HG02798 (cell line): ENCODE results near the gene TEX26.

Source experiments
- ATAC-seq: cut with Tn5 transposase; IDR thresholded peaks from one replicate; pipeline ENCODE4 v1.9.1; 2021; ENCODE audit warnings: mild to moderate bottlenecking; ENCODE audit not compliant: unreplicated experiment, poor library complexity

TEX26 gene

DNA sequence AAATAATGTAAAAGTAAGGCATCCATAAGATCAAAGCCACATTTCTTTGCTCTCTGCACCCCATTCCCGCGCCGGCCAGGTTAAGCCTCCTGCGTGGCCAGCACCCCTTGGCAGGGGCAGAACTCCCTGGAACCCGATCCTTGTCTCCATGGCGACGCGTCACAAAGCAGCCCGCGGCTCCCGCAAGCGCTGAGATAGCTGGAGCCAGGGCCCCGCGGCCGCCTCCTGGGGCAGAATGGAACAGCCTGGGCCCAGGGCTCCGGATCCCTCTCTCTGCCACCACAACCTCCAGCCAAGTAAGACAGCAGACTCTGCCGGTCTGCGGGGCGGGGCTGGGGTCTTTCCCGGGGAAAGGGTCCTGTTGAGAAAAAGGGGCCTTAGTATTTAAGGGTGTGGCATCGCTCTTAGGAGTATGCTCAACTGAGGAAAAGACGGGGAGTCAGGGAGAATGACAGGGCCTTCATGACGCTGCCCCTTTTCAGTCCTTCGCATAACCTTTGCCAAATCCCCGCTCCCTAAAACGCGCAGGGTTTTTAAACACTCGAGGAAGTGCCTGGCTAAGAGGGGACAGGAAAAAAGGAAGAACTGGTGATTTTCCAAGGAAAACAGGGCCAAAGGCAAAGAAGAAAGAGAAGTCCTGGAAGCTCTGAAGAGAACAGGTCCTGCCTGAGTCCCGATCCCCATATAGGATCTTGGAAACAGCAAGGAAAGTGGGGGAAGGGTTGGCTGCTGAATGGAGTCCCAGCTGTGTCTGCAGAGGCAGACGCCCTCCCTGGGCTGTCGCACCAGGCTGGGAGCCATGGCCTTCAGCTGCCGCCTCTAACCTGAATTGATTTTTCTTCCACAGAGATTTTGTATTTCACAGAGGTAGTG is at the start of gene TEX26:
Gene TEX26, plus strand, starts transcription at position 176 of the 873 bp plus-strand sequence. Its CDS starts 60 bp downstream, at position 236.
- no peak for ATAC-seq

DNA sequence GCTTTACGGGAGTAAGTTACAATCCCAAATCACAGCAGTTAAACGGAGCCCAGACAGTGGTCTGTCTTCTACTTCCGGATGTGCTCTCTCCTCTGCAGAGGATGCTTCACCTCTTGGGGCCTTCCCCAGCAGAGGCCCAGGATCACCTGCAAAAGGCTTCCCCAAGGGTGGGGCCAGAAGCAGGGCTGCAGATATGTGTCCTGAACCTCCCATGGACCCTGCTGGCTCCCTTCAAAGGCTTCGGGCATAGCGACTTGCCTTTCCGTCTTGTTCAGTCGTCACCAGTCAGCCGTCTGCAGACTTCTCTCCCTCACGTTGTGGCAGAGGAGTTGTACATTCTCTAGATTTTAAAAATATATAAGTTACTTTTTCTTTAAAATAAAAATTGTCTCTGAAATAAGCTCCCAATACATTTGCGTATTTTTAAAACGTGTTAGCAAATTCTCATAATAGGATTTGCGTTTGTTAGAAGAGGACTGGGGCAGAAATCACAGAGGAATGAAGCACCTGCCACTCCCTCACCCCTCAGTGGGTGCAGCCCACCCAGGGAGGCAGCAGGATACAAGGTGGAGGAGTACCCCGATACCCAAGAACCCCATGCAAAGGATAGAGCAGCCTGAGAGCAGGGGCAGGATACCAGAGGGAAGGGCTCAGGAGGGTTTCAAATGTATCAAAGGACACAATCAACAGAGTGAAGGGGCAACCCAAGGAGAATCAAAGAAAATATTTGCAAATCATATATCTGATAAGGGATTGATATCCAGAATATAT is 49.3 kb upstream of the TEX26 start:
- no peak for ATAC-seq

DNA sequence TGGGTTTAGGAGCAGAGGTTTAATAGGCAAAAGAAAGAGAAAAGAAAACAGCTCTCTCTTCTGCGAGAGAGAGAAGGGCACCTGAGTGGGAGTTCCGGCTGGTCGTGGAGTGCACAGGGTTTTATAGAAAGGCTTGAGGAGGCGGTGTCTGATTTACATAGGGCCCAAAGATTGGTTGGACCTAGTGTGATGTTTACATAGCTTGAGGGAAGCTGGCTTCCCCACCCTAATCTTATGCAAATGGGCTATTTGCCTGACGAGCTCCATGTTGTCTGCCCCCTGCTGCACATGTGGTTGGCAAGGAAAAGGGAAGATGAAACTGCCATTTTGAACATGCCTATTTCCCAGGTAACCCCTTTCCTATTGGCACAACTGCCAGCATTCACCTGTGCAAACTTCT is 47.9 kb upstream of the TEX26 start:
- ATAC-seq = no peak

DNA sequence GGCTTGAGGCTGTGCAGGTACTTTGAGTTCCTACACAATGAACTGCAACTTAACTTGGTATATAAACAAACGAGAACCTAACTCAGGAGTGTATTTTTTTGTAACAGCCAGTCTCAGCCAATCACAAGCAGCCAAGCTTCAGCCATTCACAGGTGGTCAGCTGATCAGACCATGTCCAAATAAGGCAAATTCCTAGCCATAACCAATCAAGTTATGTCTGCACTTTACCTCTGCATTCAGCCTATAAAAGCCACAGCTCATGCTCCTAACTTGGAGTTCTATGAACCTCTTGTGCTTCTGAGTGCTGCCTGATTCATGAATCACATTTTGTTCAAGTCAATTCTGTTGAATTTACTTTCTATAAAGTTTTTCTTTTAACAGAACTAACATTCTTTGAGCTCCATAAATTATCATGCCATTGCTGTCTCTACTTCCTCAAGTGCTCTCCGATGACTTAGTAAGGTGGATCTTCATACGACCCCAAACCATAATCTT is 43.2 kb upstream of the TEX26 start:
- no peak for ATAC-seq

DNA sequence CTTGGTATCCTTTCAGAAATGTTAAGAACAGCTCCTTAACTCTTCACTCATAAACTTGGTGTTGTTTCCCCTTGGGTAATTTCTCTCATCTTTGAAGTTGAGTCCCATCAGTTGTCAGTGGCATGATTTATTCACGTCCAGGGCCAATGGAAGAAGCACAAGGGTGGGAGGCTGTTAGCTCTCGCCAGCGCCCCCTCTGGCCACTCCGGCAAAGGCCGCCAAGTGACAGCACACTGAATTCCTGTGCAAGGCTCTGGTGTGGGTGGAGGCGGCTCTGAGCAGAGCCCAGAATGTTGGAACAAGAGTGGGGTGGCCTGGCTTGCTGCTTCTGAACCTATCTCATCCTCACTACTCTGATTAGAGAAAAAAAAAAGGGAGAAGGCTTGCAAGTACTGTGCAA is 39.5 kb upstream of the TEX26 start:
- ATAC-seq = no peak

DNA sequence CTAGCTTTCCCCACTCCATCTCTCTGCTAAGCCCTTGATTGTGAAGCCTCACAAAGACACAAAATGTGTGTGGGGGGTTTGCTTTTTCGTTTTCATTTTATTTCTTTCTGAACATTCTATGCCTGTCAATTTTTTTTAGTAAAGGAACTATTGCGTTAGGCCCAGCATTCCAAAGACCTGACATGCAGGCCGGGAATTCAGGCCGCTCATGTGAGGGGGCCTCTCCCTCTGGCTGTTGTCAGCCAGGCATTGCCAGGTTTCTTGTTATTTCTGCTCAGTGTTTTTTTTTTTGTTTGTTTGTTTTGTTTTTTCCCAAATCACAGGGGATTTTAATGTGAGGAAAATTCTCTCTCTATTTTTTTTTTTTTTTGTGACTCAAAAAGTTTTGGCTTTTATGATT is 36.7 kb upstream of the TEX26 start:
- no peak for ATAC-seq

DNA sequence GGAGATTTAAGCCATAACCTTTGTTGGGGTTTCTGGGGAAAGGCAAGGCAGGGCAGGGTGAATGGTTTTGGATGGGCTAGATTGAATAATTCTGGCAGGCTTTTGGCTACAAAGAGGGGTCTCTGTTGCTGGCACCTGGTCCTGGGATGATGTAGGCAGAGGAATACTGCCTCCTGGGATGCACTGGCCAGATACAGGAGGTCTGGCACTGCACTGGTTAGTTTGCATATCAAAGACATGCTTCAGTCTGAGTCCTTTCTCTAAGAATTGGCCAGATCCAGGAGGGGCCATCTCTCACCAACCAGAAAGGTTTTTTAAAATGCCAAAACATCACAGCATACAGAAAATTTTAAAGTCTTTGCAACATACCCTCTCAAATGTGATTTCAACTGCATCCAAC is 34.4 kb upstream of the TEX26 start:
- no peak for ATAC-seq

DNA sequence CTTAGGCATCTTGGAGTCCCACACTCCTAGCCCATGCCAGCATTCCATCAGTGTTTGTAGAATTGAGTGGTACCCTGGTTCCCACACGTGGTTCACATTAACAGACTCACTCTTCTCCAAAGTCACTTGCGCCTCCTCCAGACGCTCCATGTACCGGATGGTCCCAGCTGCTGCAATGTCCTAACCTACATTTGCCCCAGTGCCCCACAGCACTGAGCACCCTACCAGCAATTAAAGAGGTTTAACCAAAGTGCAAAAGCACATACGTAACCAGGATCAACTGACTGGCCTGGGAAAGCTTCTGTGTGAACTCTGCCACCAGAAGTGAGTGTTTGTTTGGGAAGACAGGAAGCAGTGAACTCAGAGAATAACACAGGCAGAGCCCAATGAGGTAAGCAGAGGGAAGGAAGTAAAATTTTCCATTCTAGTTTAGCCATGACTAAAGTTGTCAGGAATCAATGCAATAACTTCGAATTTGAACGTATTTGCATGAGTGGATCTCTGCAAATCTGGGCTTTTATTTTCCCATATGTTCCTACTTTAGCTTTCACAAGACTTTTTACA is 33.7 kb upstream of the TEX26 start:
- no peak for ATAC-seq

DNA sequence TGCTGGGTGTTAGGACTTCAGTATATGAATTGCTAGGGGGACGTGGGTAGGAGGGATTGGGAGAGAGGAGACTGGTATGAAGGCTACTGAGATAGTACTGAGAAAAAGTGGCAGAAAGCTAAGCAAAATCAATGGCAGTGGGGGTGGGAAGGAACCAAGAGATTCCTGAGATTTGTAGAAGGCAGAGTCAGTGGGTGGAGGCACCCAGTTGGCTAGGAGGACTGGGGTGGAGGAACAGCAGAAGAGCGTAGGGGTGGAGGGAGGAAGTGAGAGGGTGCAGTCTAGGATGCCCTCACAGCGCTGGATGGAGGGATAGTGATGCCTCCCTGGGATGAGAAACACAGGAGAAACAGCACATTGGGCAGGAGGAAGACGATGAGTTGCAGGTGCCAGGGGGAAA is 32.0 kb upstream of the TEX26 start:
- ATAC-seq = no peak

DNA sequence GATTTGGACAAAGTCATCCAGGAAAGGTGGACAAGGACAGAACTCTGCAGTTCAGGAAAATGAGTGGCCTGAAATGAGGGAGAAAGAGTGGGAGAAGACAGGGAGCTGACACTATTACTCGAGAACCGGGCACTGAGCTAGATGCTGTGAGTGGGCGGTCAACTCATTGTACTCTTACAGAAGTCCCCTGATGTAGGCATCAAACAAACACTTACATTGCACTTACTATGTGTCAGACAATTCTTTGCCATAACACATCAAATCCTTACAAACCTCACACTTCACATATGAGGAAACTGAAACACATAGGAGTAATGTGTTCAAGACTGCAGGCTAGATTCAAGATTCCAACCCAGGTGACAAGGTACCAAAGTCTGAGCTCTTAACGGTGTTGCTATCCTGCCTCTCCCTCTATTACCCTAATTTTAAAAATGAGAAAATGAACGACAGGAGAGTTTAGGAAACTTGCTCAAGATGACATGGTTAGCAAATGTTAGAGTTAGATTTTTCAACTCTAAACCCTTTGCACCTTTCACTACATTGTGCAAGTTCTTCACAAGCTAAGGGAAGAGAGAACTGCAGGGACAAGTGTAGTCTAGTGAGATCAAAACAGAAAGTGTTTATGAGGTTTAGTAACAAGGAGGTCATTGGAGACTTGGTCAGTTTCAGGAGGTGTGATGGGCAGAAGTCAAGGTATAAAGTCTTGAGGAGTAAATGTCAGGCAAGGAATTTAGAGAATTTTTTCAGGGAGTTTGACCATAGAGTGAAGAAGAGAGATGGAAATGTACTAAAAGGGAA is 31.3 kb upstream of the TEX26 start:
- no peak for ATAC-seq

DNA sequence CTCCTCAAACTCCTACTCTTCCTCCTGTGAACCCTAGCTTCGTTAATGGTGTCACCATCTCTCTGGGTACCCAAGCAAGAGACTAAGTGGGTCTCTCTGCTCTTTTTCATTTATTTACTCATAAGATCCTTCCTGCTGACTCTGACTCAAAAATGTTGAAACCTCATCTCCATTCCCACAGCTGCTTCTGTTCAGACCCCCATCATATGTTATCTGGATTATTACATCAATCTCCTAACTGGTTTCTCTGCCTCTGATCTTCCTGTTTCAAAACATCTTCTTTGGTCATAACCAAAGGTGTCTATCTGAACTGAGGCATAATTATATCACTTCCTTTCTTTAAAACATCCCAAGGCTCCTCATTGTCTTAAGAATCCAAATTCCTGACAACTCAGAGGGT is 28.4 kb upstream of the TEX26 start:
- ATAC-seq = no peak

DNA sequence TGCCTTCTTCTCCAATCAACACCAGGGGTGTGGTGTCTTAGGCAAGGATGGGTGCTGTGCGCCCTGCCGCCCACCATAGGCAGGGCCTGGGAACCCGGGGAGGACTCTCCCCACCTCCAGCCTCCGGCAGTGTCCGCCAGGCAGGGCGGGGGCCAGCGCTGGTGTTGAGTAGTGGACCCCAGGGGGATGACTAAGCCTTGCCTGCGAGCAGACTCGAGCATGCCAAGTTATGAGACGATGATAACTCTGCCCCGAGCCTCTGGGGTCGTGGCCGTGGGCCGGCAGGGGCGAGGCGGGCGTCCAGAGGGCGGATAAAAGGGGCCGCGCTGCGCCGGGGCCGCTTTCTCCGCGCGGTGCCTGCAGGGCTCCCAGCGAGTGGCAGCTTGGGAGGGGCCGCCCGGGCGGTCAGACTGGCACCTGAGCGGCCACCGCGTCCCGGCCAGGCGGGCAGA is 26.5 kb upstream of the TEX26 start, which contains the start of gene MEDAG:
Gene MEDAG, plus strand, starts transcription at position 340 of the 452 bp plus-strand sequence. CDS start 245 bp downstream, outside the sequence.
- ATAC-seq = no peak

DNA sequence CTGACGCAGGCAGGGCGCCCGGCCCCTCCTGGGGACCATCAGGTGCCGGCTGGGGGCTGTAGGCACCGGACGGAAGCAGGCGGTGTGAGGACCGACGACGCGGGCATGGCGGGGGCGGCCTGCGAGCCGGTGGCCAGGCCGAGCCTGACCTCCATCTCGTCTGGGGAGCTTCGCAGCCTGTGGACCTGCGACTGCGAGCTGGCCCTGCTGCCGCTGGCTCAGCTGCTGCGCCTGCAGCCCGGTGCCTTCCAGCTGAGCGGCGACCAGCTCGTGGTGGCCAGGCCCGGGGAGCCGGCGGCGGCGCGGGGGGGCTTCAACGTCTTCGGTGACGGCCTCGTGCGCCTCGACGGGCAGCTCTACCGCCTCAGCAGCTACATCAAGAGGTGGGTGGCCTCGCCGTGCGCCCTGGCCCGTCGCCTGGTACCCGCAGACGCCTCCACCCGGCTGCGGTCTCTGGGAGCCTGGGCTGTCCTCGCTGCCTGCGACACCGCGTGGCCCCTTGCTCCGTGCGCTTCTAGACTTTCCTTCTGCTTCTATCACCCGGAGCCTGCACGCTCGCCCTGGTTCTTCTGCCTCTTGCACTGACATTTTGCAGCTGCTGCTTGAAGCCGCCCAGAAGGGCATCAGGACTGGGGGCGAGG is 25.9 kb upstream of the TEX26 start:
- ATAC-seq = no peak

DNA sequence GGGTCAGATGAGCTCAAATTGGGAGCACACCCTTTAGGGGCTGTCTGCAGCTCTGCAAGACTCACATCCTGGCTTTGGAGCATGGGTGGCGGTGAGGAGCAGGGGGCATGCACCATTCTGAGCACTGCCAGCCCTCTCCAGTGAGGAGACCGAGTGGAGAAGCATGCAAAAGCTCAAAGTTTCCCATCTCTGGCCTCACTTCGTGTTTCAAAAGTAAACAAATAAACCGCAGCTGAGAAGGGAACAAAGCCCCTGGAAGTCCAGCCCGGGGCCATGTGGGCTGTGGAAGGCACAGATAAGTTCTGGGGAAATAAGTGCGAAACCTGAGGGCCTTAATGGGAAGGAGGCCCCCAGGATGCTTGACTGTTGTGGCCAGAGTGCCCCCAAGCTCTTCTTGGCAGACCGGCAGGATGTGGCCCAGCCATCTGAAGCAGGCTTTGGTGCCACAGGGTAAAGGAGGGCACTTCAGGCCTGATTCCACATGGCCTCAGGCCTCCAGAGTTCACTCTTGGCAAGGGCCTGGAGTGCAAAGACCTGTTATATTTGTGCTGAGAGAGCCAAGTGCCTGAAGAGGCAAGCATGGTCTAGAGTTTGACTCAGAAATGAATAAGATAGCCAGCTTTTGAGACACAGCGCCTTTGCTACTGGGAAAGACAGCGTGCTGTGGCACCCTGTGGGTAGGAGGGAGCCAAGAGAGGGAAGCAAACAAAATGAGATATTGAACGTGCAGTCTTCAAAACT is 25.2 kb upstream of the TEX26 start:
- no peak for ATAC-seq

DNA sequence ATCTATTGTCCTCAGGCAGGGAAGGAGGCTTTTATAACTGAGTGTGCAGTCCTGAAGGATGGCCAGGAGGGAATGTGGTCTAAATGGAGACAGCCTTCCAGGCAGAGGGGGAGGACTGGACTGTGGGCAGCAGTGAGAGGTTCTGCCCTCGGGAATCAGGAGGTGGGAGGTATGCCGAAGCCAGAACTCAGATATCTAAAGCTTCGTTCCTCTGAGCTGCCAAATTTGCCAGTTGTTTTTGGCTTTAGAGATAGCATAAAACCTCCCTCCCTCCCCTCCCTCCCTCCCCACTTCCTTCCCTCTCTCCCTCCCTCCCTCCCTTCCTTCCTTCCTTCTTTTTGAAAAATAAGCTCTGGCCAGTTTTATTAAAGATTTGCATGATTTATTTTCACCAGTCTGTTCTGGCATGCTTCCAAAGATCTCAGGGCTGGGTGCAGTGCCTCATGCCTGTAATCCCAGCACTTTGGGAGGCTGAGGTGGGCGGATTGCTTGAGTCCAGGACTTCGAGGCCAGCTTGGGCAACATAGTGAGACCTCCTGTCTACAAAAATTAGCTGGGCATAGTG is 24.0 kb upstream of the TEX26 start:
- no peak for ATAC-seq

DNA sequence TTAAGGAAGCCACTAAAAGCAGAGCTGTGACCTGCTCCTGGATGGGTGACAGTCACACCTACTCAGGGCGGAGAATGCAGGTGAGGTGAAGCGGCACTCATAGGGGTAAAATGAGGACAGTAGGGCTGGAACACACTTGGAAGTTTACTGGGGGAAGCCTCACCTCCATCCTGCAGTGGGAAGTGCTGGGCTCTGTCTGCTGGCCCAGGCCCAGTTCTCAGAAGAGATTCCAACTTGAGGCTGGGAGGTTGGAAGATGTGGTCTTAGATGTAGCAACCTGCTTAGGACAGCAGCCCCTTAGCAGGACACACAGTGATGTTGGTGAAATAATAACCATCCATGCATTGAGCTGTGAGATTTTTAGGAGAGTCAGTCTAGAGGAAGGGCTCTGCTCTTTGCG is 21.8 kb upstream of the TEX26 start:
- no peak for ATAC-seq

DNA sequence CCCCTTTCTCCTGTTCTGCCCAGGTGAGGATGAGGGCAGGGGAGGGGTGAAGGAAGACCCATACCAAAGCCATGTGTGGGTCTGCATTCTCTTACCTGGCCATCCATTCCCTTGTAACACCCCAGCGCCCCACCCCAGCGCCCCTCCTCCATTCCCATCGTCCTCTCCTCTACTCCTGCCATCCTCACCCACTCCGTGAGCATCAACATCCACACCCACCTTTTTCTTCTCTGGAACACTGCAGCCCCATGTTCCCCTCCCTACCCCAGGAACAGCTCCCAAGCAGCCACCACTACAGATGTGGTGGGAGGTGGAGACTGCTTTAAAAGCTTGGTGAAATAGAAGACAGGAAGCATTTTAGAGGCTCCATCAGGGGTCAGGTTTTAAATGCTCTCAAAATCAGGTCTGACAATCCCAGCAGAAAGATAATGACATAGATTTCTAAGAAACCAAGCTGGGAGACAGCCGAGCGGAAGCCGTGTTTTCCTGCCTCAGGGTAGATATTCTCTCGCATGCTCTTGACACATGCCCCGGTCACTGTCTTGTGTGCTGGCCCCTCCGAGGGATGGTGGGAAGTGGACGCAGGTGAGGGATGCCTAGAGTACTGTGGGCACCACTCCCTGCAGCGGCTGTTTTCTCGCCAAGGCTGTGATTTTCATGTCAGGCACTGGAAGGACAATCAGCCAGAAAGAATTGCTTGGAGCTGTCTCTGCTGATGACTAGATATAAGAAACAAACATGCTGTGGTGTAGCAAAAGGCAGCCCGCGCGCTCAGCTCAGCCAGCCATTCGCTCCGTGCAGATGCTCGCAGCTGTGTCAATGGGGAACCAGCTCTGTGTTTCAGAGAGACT is 16.5 kb upstream of the TEX26 start:
- no peak for ATAC-seq

DNA sequence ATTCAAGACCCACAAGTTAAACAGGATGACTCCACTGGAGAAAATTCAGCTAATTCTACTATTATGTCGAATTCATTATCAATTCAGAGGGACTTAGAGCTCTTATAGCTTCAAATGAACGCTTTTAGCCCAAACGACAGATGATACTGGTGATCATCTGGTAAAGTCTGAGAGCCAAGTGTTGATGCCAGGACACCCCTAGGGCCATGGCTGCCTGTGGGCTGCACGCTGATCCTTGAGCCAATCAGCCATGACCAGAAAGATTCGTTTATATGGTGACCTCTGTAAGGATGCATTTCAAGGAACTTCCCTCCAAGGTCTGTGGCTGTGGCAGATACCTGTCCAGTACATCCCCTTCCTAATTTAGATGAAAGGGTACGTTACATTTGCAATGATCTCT is 15.5 kb upstream of the TEX26 start:
- ATAC-seq = no peak
